ENCODE measurements around the gene ELAVL1.

GRCh38 chr19:7989071-7989575 is 16.3 kb downstream of the ELAVL1 start:
- TF ChIP-seq, protein P1, sequence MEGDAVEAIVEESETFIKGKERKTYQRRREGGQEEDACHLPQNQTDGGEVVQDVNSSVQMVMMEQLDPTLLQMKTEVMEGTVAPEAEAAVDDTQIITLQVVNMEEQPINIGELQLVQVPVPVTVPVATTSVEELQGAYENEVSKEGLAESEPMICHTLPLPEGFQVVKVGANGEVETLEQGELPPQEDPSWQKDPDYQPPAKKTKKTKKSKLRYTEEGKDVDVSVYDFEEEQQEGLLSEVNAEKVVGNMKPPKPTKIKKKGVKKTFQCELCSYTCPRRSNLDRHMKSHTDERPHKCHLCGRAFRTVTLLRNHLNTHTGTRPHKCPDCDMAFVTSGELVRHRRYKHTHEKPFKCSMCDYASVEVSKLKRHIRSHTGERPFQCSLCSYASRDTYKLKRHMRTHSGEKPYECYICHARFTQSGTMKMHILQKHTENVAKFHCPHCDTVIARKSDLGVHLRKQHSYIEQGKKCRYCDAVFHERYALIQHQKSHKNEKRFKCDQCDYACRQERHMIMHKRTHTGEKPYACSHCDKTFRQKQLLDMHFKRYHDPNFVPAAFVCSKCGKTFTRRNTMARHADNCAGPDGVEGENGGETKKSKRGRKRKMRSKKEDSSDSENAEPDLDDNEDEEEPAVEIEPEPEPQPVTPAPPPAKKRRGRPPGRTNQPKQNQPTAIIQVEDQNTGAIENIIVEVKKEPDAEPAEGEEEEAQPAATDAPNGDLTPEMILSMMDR (conservative IDR thresholded peaks at IDR 0.05; ENCODE audit: low read length), result no peak
- TF ChIP-seq EZH2phosphoT487 (IDR thresholded peaks at IDR 0.05; ENCODE audit: borderline replicate concordance, low read depth, low read length), result no peak
